HepG2 (cell line): ENCODE data around the gene MYL6. TPM values are rescaled to one million over a fixed set of nuclear protein-coding genes. Genes with fewer than 3 reads are reported as not detected.

Source experiments
- ARID2 ChIP-seq: sonication (generic); formaldehyde crosslinking; IDR thresholded peaks from 2 replicates; pipeline ENCODE4 v1.8.1; 2022; ENCODE audit warnings: mild to moderate bottlenecking, missing genetic modification reagents, borderline replicate concordance
- EP300 ChIP-seq, 3 experiments: sonication (generic) in 1 of 3; formaldehyde crosslinking in 1 of 3; IDR thresholded peaks; 2 replicates each; pipeline versions ENCODE4 v1.5.1 to v1.6.1; 2011 to 2020; ENCODE audit warnings: low read depth in 2 of 3, low read length in 2 of 3, borderline replicate concordance in 1 of 3, improper control_type of control experiment in 1 of 3, mild to moderate bottlenecking in 1 of 3, missing genetic modification reagents in 1 of 3, moderate library complexity in 1 of 3
- KLF16 ChIP-seq, 2 experiments: sonication (generic) in 1 of 2; formaldehyde crosslinking in 1 of 2; IDR thresholded peaks; 2 replicates each; pipeline versions ENCODE4 v1.6.1 to v1.8.0; 2016 to 2023; ENCODE audit warnings: missing genetic modification reagents in 2 of 2, missing compliant biosample characterization in 1 of 2
- NFKBIZ ChIP-seq: IDR thresholded peaks from 2 replicates; pipeline ENCODE4 v1.6.1; 2018; ENCODE audit warnings: missing genetic modification reagents, missing compliant biosample characterization
- SUZ12 ChIP-seq: fragments of 150-350 bp; IDR thresholded peaks from 2 replicates; pipeline ENCODE4 v1.6.1; 2014; ENCODE audit warnings: low read depth, low read length
- ZNF274 ChIP-seq: sonication (generic); formaldehyde crosslinking; IDR thresholded peaks from 2 replicates; pipeline ENCODE4 v1.5.1; 2020; ENCODE audit warnings: mild to moderate bottlenecking, missing genetic modification reagents
- ZNF792 ChIP-seq: IDR thresholded peaks from 2 replicates; pipeline ENCODE4 v1.6.1; 2016
- polyA plus RNA-seq, 8 experiments: library from polyadenylated mRNA; depleted of rRNA in 3 of 8; stranded (reverse) in 7 of 8; unstranded in 1 of 8; fragments of >200 nt; fragmentation: Illumina TruSeq in 4 of 8; extraction: Trizol in 4 of 8; gene quantifications; 2 replicates each; pipeline versions ENCODE4 v1.2.1 to v1.2.3, GENCODE V29; 2011 to 2016; ENCODE audit warnings: low read depth in 4 of 8, missing spikeins in 1 of 8, mixed read lengths in 1 of 8; ENCODE audit not compliant: insufficient read depth in 1 of 8
- total RNA-seq, 5 experiments: library from RNA; depleted of rRNA; stranded (reverse); fragments of >200 nt; fragmentation: Illumina TruSeq; extraction: Trizol; gene quantifications; 2 replicates each; pipeline ENCODE4 v1.2.3, GENCODE V29; 2016; ENCODE audit warnings: low read depth in 1 of 5
- TF ChIP-seq, protein P1 (sequence below): IDR thresholded peaks from 2 replicates; pipeline ENCODE4 v1.6.1; 2012; ENCODE audit warnings: inconsistent platforms
- TF ChIP-seq, protein P2 (sequence below): sonication (generic); formaldehyde crosslinking; IDR thresholded peaks from 2 replicates; pipeline ENCODE4 v1.5.0; 2020; ENCODE audit warnings: mild to moderate bottlenecking, missing genetic modification reagents, borderline replicate concordance
- TF ChIP-seq, protein P3 (sequence below): sonication (generic); formaldehyde crosslinking; IDR thresholded peaks from 2 replicates; pipeline ENCODE4 v1.5.0; 2020; ENCODE audit warnings: missing genetic modification reagents
- TF ChIP-seq, protein P4 (sequence below): sonication (generic); formaldehyde crosslinking; IDR thresholded peaks from 2 replicates; pipeline ENCODE4 v1.5.1; 2020; ENCODE audit warnings: mild to moderate bottlenecking, missing genetic modification reagents, moderate library complexity
- TF ChIP-seq, protein P5 (sequence below), 2 experiments: sonication (generic) in 1 of 2; formaldehyde crosslinking in 1 of 2; IDR thresholded peaks; 2 replicates each; pipeline versions ENCODE4 v1.4.0 to v1.6.1; 2018 to 2020; ENCODE audit warnings: missing genetic modification reagents in 2 of 2, borderline replicate concordance in 1 of 2, low read depth in 1 of 2, mild to moderate bottlenecking in 1 of 2, missing biosample characterization in 1 of 2

The MYL6 gene
- total and polyA plus RNA-seq, 2 of the 13 experiments (the other 11 are each of a cell fraction or from before 2014, with no cell fraction given), result 1,127 to 1,192 TPM

DNA sequence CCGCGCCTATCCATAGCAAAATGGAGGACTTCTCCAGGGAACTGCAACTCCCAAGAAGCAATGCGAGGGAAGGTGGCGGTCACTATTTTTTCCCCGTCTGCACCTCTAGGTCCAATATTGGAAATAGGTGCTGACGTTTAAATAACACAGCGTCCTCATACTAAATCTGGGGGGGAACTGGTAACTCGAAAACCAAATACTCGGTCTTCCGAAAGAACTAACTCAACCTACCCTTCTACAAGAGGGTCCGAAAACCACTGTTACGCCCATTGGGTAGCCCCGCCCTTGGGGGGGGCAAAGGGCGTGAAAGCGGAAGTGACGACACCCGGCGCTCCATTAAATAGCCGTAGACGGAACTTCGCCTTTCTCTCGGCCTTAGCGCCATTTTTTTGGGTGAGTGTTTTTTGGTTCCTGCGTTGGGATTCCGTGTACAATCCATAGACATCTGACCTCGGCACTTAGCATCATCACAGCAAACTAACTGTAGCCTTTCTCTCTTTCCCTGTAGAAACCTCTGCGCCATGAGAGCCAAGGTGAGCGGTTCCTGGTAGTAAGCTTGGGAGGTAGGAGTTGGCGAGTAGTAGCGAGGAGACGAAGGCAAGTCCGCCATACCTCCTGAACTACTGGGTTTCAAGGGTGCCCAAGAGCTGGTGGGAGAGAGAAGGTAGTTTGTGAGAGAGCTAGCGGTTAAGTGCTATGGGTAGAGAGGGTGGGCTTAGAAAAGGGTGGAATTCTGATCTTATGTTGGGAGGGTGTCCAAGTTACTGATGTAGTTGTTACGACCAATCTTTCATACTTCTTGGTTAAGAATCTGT lies 41.7 kb upstream of the MYL6 start, which contains the start of gene RPL41 (continued):
- TF ChIP-seq EP300 (IDR thresholded peaks at IDR 0.05; ENCODE audit: low read depth in 2 of 2, low read length in 2 of 2), result no peak; a peak in 1 of 4 replicates
- TF ChIP-seq EP300 (CRISPR knock-in tag; IDR thresholded peaks at IDR 0.05; ENCODE audit: borderline replicate concordance), result 0 out of 2 replicates have a peak, but pooled peaks have one; percentile 45
- TF ChIP-seq, protein P1, sequence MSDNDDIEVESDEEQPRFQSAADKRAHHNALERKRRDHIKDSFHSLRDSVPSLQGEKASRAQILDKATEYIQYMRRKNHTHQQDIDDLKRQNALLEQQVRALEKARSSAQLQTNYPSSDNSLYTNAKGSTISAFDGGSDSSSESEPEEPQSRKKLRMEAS, result peak; percentile 84
- TF ChIP-seq ZNF792, result peak; percentile 63; the same call in 1 of the 2 replicates
- TF ChIP-seq, protein P2, sequence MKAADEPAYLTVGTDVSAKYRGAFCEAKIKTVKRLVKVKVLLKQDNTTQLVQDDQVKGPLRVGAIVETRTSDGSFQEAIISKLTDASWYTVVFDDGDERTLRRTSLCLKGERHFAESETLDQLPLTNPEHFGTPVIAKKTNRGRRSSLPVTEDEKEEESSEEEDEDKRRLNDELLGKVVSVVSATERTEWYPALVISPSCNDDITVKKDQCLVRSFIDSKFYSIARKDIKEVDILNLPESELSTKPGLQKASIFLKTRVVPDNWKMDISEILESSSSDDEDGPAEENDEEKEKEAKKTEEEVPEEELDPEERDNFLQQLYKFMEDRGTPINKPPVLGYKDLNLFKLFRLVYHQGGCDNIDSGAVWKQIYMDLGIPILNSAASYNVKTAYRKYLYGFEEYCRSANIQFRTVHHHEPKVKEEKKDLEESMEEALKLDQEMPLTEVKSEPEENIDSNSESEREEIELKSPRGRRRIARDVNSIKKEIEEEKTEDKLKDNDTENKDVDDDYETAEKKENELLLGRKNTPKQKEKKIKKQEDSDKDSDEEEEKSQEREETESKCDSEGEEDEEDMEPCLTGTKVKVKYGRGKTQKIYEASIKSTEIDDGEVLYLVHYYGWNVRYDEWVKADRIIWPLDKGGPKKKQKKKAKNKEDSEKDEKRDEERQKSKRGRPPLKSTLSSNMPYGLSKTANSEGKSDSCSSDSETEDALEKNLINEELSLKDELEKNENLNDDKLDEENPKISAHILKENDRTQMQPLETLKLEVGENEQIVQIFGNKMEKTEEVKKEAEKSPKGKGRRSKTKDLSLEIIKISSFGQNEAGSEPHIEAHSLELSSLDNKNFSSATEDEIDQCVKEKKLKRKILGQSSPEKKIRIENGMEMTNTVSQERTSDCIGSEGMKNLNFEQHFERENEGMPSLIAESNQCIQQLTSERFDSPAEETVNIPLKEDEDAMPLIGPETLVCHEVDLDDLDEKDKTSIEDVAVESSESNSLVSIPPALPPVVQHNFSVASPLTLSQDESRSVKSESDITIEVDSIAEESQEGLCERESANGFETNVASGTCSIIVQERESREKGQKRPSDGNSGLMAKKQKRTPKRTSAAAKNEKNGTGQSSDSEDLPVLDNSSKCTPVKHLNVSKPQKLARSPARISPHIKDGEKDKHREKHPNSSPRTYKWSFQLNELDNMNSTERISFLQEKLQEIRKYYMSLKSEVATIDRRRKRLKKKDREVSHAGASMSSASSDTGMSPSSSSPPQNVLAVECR (CRISPR knock-in tag), result peak; percentile 80
- TF ChIP-seq, protein P3, sequence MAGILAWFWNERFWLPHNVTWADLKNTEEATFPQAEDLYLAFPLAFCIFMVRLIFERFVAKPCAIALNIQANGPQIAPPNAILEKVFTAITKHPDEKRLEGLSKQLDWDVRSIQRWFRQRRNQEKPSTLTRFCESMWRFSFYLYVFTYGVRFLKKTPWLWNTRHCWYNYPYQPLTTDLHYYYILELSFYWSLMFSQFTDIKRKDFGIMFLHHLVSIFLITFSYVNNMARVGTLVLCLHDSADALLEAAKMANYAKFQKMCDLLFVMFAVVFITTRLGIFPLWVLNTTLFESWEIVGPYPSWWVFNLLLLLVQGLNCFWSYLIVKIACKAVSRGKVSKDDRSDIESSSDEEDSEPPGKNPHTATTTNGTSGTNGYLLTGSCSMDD (CRISPR knock-in tag), result no peak
- TF ChIP-seq KLF16 (CRISPR knock-in tag; IDR thresholded peaks at IDR 0.05), result peak in 1 of 2 experiments; percentile 94; a peak in 2 of 4 replicates
- TF ChIP-seq, protein P4, sequence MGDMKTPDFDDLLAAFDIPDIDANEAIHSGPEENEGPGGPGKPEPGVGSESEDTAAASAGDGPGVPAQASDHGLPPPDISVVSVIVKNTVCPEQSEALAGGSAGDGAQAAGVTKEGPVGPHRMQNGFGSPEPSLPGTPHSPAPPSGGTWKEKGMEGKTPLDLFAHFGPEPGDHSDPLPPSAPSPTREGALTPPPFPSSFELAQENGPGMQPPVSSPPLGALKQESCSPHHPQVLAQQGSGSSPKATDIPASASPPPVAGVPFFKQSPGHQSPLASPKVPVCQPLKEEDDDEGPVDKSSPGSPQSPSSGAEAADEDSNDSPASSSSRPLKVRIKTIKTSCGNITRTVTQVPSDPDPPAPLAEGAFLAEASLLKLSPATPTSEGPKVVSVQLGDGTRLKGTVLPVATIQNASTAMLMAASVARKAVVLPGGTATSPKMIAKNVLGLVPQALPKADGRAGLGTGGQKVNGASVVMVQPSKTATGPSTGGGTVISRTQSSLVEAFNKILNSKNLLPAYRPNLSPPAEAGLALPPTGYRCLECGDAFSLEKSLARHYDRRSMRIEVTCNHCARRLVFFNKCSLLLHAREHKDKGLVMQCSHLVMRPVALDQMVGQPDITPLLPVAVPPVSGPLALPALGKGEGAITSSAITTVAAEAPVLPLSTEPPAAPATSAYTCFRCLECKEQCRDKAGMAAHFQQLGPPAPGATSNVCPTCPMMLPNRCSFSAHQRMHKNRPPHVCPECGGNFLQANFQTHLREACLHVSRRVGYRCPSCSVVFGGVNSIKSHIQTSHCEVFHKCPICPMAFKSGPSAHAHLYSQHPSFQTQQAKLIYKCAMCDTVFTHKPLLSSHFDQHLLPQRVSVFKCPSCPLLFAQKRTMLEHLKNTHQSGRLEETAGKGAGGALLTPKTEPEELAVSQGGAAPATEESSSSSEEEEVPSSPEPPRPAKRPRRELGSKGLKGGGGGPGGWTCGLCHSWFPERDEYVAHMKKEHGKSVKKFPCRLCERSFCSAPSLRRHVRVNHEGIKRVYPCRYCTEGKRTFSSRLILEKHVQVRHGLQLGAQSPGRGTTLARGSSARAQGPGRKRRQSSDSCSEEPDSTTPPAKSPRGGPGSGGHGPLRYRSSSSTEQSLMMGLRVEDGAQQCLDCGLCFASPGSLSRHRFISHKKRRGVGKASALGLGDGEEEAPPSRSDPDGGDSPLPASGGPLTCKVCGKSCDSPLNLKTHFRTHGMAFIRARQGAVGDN (CRISPR knock-in tag), result peak; percentile 15; the same call in 1 of the 2 replicates
- TF ChIP-seq NFKBIZ (CRISPR knock-in tag), result 0 out of 2 replicates have a peak, but pooled peaks have one; percentile 77
- 0 out of 2 replicates have a peak, but pooled peaks have one; percentile 57 for TF ChIP-seq ARID2
- no peak for TF ChIP-seq ZNF274 (CRISPR knock-in tag)
- TF ChIP-seq, protein P5, sequence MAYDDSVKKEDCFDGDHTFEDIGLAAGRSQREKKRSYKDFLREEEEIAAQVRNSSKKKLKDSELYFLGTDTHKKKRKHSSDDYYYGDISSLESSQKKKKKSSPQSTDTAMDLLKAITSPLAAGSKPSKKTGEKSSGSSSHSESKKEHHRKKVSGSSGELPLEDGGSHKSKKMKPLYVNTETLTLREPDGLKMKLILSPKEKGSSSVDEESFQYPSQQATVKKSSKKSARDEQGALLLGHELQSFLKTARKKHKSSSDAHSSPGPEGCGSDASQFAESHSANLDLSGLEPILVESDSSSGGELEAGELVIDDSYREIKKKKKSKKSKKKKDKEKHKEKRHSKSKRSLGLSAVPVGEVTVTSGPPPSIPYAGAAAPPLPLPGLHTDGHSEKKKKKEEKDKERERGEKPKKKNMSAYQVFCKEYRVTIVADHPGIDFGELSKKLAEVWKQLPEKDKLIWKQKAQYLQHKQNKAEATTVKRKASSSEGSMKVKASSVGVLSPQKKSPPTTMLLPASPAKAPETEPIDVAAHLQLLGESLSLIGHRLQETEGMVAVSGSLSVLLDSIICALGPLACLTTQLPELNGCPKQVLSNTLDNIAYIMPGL (CRISPR knock-in tag; IDR thresholded peaks at IDR 0.05; ENCODE audit: borderline replicate concordance in 1 of 2, low read depth in 1 of 2), result peak; percentile 27 to 60; a peak in 2 of 4 replicates
- peak; percentile 46; the same call in 1 of the 2 replicates for TF ChIP-seq SUZ12
